ENCODE measurements around the gene SAP30BP.

Gene SAP30BP

DNA sequence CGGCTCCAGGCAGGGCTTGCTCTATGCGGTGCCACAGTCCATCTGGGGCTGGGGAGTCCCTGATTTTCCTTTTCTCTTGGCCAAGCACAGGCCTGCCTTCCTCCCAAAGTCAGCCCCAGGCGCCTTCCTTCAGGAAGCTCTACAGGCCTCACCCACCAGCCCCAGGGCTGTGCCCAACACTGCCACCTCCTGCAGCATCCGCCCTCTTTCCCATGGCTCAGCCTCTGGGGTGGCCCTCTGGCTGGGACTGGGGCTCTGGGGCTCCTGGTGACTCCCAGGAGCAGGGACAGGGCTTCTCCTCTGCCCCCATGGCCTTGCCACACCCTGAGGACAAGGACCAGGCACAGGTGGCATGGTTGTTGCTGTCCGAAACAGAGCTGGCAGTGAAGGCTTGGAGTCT is 54.9 kb downstream of the SAP30BP start:
- peaks cover 10% of the 10 kb centered on the region for H3K79me1 ChIP-seq (replicated peaks; ENCODE audit: low read length, poor library complexity, severe bottlenecking)
- no peak overlapping the region for H3K9ac ChIP-seq (ENCODE audit: low read length)
- no peak overlapping the region for H2BK12ac ChIP-seq (ENCODE audit: low read length in 2 of 2)
- WGBS = 90% methylated on average over 5 of the region's 5 CpGs
- H3K27me3 ChIP-seq (ENCODE audit: control insufficient read depth in 1 of 2, insufficient read depth in 1 of 2, low read length in 2 of 2) = peaks cover 0 to 74% of the 10 kb centered on the region in 2 experiments
- H3K14ac ChIP-seq (ENCODE audit: low read length in 2 of 2) = no peak overlapping the region
- H3K23ac ChIP-seq (ENCODE audit: low read length in 2 of 2) = no peak overlapping the region
- H3K4me2 ChIP-seq (ENCODE audit: low read length, poor library complexity, severe bottlenecking) = peak overlapping the region; percentile 86
- peaks cover 0 to 38% of the 10 kb centered on the region in 2 experiments for H3K36me3 ChIP-seq (ENCODE audit: control insufficient read depth in 1 of 2, insufficient read depth in 2 of 2, low read depth in 1 of 2, low read length in 2 of 2)
- H2AK5ac ChIP-seq (ENCODE audit: low read length, severe bottlenecking) = peak overlapping the region; percentile 3
- peaks cover 41% of the 10 kb centered on the region for H3K4me1 ChIP-seq (ENCODE audit: control insufficient read depth, insufficient read depth, low read depth, low read length)
- no peaks in the 10 kb centered on the region for H3K9me3 ChIP-seq (ENCODE audit: control insufficient read depth, low read length)
- peak overlapping the region; percentile 38 for H3K27ac ChIP-seq (ENCODE audit: low read length, poor library complexity, severe bottlenecking)
- H2BK5ac ChIP-seq (ENCODE audit: low read depth, low read length, poor library complexity, severe bottlenecking) = no peak overlapping the region
- H2BK120ac ChIP-seq (ENCODE audit: low read depth, low read length) = no peak overlapping the region
- no peak overlapping the region for H3K4ac ChIP-seq (ENCODE audit: low read depth in 1 of 2, low read length in 2 of 2)
- no peak overlapping the region for H2BK15ac ChIP-seq (ENCODE audit: low read depth, poor library complexity, severe bottlenecking)
- no peak overlapping the region for H3K18ac ChIP-seq (ENCODE audit: low read depth in 1 of 2, low read length in 2 of 2)
- H4K91ac ChIP-seq (ENCODE audit: low read length) = no peak overlapping the region
- DNase-seq = no peak
- peak overlapping the region in 1 of 2 experiments; percentile 68 for H3K4me3 ChIP-seq (ENCODE audit: insufficient read depth in 1 of 2, low read depth in 1 of 2, low read length in 2 of 2)
- H4K8ac ChIP-seq (ENCODE audit: low read length) = no peak overlapping the region
- H2AFZ ChIP-seq (ENCODE audit: low read depth, low read length) = no peak overlapping the region

DNA sequence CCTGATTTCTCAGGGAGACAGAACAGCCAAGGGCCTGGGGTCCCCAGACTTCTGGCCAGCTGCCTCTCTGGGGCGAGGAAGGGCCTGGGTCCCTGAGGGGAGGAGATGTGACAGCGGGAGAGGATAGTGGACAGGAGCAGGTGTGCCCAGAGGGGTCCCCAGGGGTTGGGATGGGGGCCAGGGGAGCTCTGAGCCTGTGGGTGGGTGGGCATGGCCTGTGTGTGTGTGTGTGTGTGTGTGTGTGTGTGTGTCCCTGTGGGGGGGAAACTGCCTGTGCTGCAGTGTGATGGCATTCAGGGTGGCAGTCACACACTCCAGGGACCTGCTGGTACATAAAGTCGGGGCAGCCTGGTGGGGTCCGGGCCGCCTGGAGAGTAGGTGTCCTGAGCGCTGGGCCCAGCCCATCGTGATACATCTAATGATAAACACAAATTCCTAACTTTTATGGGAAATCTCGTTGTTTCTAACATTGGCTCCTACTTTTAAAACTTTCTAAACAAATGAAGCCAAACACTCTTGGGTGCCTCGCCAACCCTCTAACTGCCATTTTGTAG is 55.5 kb downstream of the SAP30BP start:
- peaks cover 0 to 72% of the 10 kb centered on the region in 2 experiments for H3K27me3 ChIP-seq (ENCODE audit: control insufficient read depth in 1 of 2, insufficient read depth in 1 of 2, low read length in 2 of 2)
- 94% methylated on average over 9 of the region's 9 CpGs for WGBS
- no peak for DNase-seq

DNA sequence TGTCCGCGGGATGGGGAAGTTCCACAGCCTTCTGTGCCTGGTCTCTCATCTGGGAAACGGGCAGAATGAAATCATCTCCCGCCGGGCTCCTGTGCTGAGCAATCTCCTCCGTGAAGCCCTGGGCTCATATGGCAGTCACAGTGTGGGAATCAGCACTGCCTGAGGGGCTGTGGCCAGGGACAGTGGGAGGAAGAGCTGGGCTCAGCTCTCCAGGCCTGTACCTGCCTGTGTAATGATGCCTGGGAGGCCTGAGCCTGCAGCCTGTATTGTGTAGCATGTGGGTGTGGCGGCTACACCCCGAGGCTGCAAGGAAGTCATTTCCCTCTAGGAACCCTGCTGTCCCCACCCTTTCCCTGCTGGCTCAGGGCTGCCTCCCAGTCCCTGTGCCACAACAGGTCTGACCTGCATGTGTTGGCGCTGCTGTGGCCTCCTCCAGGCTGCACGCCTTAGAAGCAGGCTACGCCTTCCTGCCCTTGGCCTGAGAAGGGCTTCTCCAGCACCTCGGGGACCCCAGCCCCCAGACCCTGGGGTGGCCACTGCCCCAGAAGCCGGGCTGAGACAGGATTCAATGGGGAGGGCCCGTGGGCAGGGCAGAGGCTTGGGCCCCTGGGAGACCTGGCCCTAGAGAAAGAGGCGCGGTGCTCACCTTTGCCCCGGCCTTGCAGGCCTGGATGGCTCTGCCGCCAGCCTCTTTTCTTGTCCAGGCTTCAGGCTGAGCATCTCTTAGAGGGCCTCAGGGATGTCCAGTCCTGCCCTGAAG is 56.2 kb downstream of the SAP30BP start:
- no peaks in the 10 kb centered on the region for H3K9me3 ChIP-seq (ENCODE audit: control insufficient read depth, low read length)

More for the DNA sequence above, 55.5 kb downstream of the SAP30BP start:
- Histone ChIP-seq H3K14ac (ENCODE audit: low read length in 2 of 2) (no peak overlapping the region), H2BK15ac (ENCODE audit: low read depth, poor library complexity, severe bottlenecking) (no peak overlapping the region), H3K23ac (ENCODE audit: low read length in 2 of 2) (no peak overlapping the region), H2BK120ac (ENCODE audit: low read depth, low read length) (no peak overlapping the region), H2AK5ac (ENCODE audit: low read length, severe bottlenecking) (peak overlapping the region; percentile 16), H3K9me3 (ENCODE audit: control insufficient read depth, low read length) (no peaks in the 10 kb centered on the region), H4K91ac (ENCODE audit: low read length) (no peak overlapping the region), H3K9ac (ENCODE audit: low read length) (no peak overlapping the region), H2BK12ac (ENCODE audit: low read length in 2 of 2) (no peak overlapping the region), H3K4me3 (ENCODE audit: insufficient read depth in 1 of 2, low read depth in 1 of 2, low read length in 2 of 2) (peak overlapping the region in 1 of 2 experiments; percentile 68), H3K4me2 (ENCODE audit: low read length, poor library complexity, severe bottlenecking) (peak overlapping the region; percentile 86), H3K4me1 (ENCODE audit: control insufficient read depth, insufficient read depth, low read depth, low read length) (peaks cover 41% of the 10 kb centered on the region), H3K27ac (ENCODE audit: low read length, poor library complexity, severe bottlenecking) (peak overlapping the region; percentile 38), H3K36me3 (ENCODE audit: control insufficient read depth in 1 of 2, insufficient read depth in 2 of 2, low read depth in 1 of 2, low read length in 2 of 2) (peaks cover 0 to 43% of the 10 kb centered on the region in 2 experiments), H4K8ac (ENCODE audit: low read length) (no peak overlapping the region), H3K4ac (ENCODE audit: low read depth in 1 of 2, low read length in 2 of 2) (no peak overlapping the region), H3K79me1 (replicated peaks; ENCODE audit: low read length, poor library complexity, severe bottlenecking) (peaks cover 12% of the 10 kb centered on the region), H2AFZ (ENCODE audit: low read depth, low read length) (no peak overlapping the region), H3K18ac (ENCODE audit: low read depth in 1 of 2, low read length in 2 of 2) (no peak overlapping the region), H2BK5ac (ENCODE audit: low read depth, low read length, poor library complexity, severe bottlenecking) (no peak overlapping the region)

More for the DNA sequence above, 56.2 kb downstream of the SAP30BP start:
- H2AK5ac ChIP-seq (ENCODE audit: low read length, severe bottlenecking) = peak overlapping the region; percentile 8
- H3K36me3 ChIP-seq (ENCODE audit: control insufficient read depth in 1 of 2, insufficient read depth in 2 of 2, low read depth in 1 of 2, low read length in 2 of 2) = peaks cover 0 to 51% of the 10 kb centered on the region in 2 experiments
- H3K9ac ChIP-seq (ENCODE audit: low read length) = no peak overlapping the region
- no peak for DNase-seq
- H3K4me3 ChIP-seq (ENCODE audit: insufficient read depth in 1 of 2, low read depth in 1 of 2, low read length in 2 of 2) = peak overlapping the region in 1 of 2 experiments; percentile 8
- H3K18ac ChIP-seq (ENCODE audit: low read depth in 1 of 2, low read length in 2 of 2) = no peak overlapping the region
- H3K79me1 ChIP-seq (replicated peaks; ENCODE audit: low read length, poor library complexity, severe bottlenecking) = peaks cover 13% of the 10 kb centered on the region
- H2BK5ac ChIP-seq (ENCODE audit: low read depth, low read length, poor library complexity, severe bottlenecking) = no peak overlapping the region
- peaks cover 0 to 74% of the 10 kb centered on the region in 2 experiments for H3K27me3 ChIP-seq (ENCODE audit: control insufficient read depth in 1 of 2, insufficient read depth in 1 of 2, low read length in 2 of 2)
- H2BK15ac ChIP-seq (ENCODE audit: low read depth, poor library complexity, severe bottlenecking) = no peak overlapping the region
- H3K27ac ChIP-seq (ENCODE audit: low read length, poor library complexity, severe bottlenecking) = peak overlapping the region; percentile 1
- no peak overlapping the region for H3K4ac ChIP-seq (ENCODE audit: low read depth in 1 of 2, low read length in 2 of 2)
- no peak overlapping the region for H3K14ac ChIP-seq (ENCODE audit: low read length in 2 of 2)
- no peak overlapping the region for H4K91ac ChIP-seq (ENCODE audit: low read length)
- no peak overlapping the region for H2BK120ac ChIP-seq (ENCODE audit: low read depth, low read length)
- peak overlapping the region; percentile 29 for H3K4me2 ChIP-seq (ENCODE audit: low read length, poor library complexity, severe bottlenecking)
- H2AFZ ChIP-seq (ENCODE audit: low read depth, low read length) = no peak overlapping the region
- no peak overlapping the region for H4K8ac ChIP-seq (ENCODE audit: low read length)
- no peak overlapping the region for H3K23ac ChIP-seq (ENCODE audit: low read length in 2 of 2)
- H2BK12ac ChIP-seq (ENCODE audit: low read length in 2 of 2) = no peak overlapping the region
- 82% methylated on average over 17 of the region's 18 CpGs for WGBS
- peaks cover 41% of the 10 kb centered on the region for H3K4me1 ChIP-seq (ENCODE audit: control insufficient read depth, insufficient read depth, low read depth, low read length)

Data from mesenchymal stem cell (in vitro differentiated cells and primary cell).